Activated CD4-positive, alpha-beta T cell treated with anti-CD3 and anti-CD28 coated beads for 36 hours (primary cell): ENCODE data around the gene AXL. TPM values are rescaled to one million over a fixed set of nuclear protein-coding genes. Genes with fewer than 3 reads are reported as not detected.
"Not testable (repeated sequence)": the region's sequence is repeated elsewhere in the genome, so short reads cannot be mapped to it uniquely, and the experiment has no call there.

Source experiments
- ATAC-seq: fragments of 200-7000 bp; cut with Tn5 transposase; one replicate; pipeline ENCODE4 v1.10.0; 2021; ENCODE audit warnings: mild to moderate bottlenecking, moderate library complexity
- CTCF ChIA-PET: fragments of 350-600 bp; sonication (Branson Sonifier 250); formaldehyde crosslinking; loops from one replicate; lab custom pipeline; 2021; ENCODE audit warnings: antibody characterized with exemption; lab: Charles Lee
- POLR2A ChIA-PET: fragments of 350-600 bp; sonication (Branson Sonifier 250); formaldehyde crosslinking; loops from one replicate; lab custom pipeline; 2021; ENCODE audit warnings: antibody characterized with exemption, inconsistent platforms; lab: Charles Lee
- DNase-seq: peaks from one replicate; pipeline ENCODE4 v3.0.0-alpha.2; 2020
- H3K27ac Mint-ChIP-seq: one replicate; pipeline ENCODE4 v1.8.0; 2021; ENCODE audit warnings: mixed read lengths
- H3K27me3 Mint-ChIP-seq: one replicate; pipeline ENCODE4 v1.8.0; 2021; ENCODE audit warnings: mixed read lengths
- H3K36me3 Mint-ChIP-seq: one replicate; pipeline ENCODE4 v1.8.0; 2021; ENCODE audit warnings: low read depth, mixed read lengths
- H3K4me1 Mint-ChIP-seq: one replicate; pipeline ENCODE4 v1.8.0; 2021; ENCODE audit warnings: mixed read lengths
- H3K4me3 Mint-ChIP-seq: one replicate; pipeline ENCODE4 v1.8.0; 2021; ENCODE audit warnings: mild to moderate bottlenecking, moderate library complexity, mixed read lengths
- H3K9me3 Mint-ChIP-seq: one replicate; pipeline ENCODE4 v1.8.0; 2021; ENCODE audit warnings: low read depth, mixed read lengths
- intact Hi-C, 2 experiments: fragments of 100-400 bp; cut with DNase I in 1 of 2; cut with micrococcal nuclease in 1 of 2; formaldehyde crosslinking; loops; one replicate each; pipeline versions ENCODE4 v1.14.2 to v1.15.1; 2022 to 2024; cut with DNase I, micrococcal nuclease
- total RNA-seq, 2 experiments: library from RNA; stranded (reverse); gene quantifications; one replicate each; pipeline ENCODE4 v1.2.3, GENCODE V29; 2021

AXL gene
- total RNA-seq, 2 experiments from 2014 or later = 0.28 to 0.50 TPM

DNA sequence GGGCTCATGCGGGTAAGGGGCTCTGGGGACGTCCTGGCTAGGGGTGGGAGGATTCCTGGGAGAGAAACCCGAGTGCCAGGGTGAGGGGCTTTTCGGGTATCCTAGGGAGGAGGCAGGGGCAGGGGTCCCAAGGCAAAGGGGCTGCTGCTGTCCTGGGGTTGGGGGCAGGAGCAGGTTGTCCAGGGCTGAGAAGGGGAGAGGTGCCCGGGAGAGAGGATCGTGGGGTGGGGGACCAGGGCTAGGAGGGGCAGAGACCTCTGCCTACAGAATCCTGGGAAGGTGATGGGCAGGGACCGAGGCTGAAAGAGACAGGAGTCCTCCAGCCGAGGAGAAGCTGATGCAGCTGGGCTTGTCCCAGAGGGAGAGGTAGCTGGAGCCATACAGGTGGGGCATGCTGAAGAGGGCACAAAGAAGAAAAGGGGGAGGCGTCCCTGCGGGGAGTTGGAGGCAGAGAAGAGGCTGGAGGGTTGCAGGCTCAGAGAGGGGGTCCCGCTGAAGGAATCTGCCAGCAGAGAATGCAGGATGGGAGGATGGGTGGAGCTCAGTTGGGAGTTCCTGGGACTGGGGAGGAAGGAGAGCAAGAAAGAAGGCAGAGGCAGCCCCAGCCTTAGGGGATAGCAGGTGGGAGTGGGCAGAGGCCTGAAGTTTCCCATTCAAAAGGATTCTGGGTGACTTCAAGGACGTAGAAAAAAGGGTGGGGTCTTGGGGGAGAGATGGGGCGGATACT, 25.4 kb upstream of the AXL start:
- H3K4me3 Mint-ChIP-seq = peak overlapping the region; percentile 31
- DNase-seq (no peak), ATAC-seq (no peak)
- H3K4me1 Mint-ChIP-seq = peaks cover 12% of the 10 kb centered on the region
- POLR2A ChIA-PET = no interaction called here
- peaks cover 36% of the 10 kb centered on the region for H3K27me3 Mint-ChIP-seq
- H3K9me3 Mint-ChIP-seq = no peaks in the 10 kb centered on the region
- no peaks in the 10 kb centered on the region for H3K36me3 Mint-ChIP-seq
- CTCF ChIA-PET = interaction anchor here (0.6 kb wide), 1 partner anchor 40 kb away, joined by 3 read pairs; no protein-coding TSS in a partner anchor
- intact Hi-C loops = no loop called here
- no peak overlapping the region for H3K27ac Mint-ChIP-seq

DNA sequence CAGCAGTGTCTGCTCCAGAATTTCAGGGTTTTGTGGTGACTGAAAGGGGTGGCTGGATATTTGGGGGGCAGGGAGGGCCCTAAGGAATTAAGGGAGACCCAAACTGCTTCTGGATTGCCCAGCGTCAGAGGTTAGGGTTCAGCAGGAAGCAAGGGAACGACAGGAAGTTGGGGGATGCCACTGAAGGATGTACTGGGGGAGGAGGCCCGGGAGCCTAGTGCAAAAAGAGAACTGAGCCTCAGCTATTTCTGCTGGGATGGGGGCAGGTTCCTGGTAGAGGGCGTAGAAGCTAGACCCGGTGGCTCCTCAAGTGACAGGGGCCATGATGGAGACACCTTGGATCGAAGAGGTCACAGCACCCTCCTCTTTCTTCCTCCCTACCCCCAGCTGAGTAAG, 24.9 kb upstream of the AXL start:
- H3K9me3 Mint-ChIP-seq = no peaks in the 10 kb centered on the region
- H3K27ac Mint-ChIP-seq = no peak overlapping the region
- intact Hi-C loops = no loop called here
- DNase-seq = no peak
- POLR2A ChIA-PET = no interaction called here
- no peaks in the 10 kb centered on the region for H3K36me3 Mint-ChIP-seq
- H3K4me1 Mint-ChIP-seq = peaks cover 12% of the 10 kb centered on the region
- CTCF ChIA-PET = interaction anchor here (0.6 kb wide), 1 partner anchor 40 kb away, joined by 3 read pairs; no protein-coding TSS in a partner anchor
- no peak overlapping the region for H3K4me3 Mint-ChIP-seq
- no peak for ATAC-seq
- H3K27me3 Mint-ChIP-seq = peaks cover 38% of the 10 kb centered on the region

DNA sequence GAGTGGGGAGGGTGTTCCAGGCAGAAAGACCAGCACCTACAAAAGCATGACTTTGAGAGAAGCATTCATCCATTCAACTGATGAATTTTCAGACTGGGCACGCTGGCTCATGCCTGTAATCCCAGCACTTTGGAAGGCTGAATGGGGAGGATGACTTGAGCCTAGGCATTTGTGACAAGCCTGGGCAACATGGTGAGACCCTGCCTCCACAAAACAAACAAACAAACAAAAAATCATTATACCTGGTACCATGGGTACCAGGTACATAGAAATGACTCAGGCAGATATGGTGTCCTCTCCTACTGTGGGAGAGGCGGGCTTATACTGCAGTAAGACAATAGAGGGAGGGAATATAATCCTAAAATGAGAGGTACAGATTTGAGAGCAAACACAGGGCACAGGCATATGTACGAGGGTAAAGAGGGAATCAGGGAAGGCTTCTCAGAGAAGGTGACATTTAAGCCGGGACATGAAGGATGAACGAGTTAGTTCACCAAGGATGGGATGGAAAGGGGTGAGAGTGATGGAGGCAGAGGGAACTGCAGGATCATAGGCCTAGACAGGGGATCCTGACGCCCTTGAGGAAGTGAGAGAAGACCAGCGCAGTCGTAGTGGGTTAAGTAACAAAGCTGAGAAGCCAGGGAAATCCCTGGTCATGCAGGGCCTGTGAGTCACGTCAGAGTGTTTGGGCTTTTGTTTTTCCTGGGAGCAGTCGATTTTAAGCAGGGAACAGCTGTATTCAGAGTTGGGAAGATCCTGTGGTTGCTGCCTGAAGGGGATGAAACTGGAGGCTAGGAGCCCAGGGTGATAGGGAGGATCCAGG, 23.1 kb upstream of the AXL start:
- POLR2A ChIA-PET = no interaction called here
- no peaks in the 10 kb centered on the region for H3K36me3 Mint-ChIP-seq
- H3K4me3 Mint-ChIP-seq = no peak overlapping the region
- no peaks in the 10 kb centered on the region for H3K9me3 Mint-ChIP-seq
- intact Hi-C loops = no loop called here
- H3K27ac Mint-ChIP-seq = no peak overlapping the region
- peaks cover 29% of the 10 kb centered on the region for H3K27me3 Mint-ChIP-seq
- no peak for DNase-seq
- peaks cover 16% of the 10 kb centered on the region for H3K4me1 Mint-ChIP-seq
- CTCF ChIA-PET = no interaction called here
- no peak for ATAC-seq

DNA sequence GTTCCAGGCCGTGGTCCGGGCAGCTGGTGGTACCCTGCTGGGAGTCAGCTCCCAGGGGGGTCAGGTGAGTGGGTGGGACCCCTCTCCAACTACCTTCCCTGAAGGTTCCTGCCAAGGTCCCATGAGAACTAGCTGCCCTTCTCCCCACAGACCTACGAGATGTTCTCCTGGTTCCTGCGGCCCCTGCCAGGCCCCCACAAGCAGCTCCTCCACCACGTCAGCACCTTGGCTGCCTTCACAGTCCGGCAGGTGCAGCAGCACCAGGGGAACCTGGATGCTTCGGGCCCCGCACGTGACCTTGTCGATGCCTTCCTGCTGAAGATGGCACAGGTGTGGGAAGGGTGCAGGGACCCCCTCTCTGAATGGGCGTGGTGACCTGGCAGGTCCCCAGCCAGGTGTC, 20.5 kb upstream of the AXL start:
- H3K4me3 Mint-ChIP-seq = no peak overlapping the region
- DNase-seq (no peak), ATAC-seq (no peak)
- no peaks in the 10 kb centered on the region for H3K36me3 Mint-ChIP-seq
- POLR2A ChIA-PET = no interaction called here
- H3K27ac Mint-ChIP-seq = no peak overlapping the region
- CTCF ChIA-PET = no interaction called here
- peaks cover 11% of the 10 kb centered on the region for H3K4me1 Mint-ChIP-seq
- H3K9me3 Mint-ChIP-seq = no peaks in the 10 kb centered on the region
- H3K27me3 Mint-ChIP-seq = peaks cover 14% of the 10 kb centered on the region
- intact Hi-C loops = no loop called here

DNA sequence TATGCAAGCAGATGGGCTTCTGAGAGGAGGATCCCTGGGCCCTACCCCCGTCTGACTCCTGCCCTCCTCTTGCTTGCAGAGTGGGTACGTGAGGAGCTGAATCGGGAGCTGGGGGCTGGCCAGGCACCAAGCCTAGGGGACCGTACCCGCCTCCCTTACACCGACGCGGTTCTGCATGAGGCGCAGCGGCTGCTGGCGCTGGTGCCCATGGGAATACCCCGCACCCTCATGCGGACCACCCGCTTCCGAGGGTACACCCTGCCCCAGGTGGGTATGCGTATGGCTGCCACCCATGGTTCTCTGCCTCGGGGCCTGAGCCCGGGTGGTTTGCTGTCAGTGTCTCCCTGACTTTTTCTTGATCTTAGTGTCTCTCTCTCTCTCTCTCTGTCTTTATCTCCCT, 15.7 kb upstream of the AXL start:
- DNase-seq = no peak
- H3K36me3 Mint-ChIP-seq = no peaks in the 10 kb centered on the region
- intact Hi-C loops = loop anchor here in 1 of 2 experiments (5.0 kb wide), 1 partner anchor 224 kb away; the partner anchor contains the start of gene B3GNT8
- no peak for ATAC-seq
- H3K4me1 Mint-ChIP-seq = peaks cover 6% of the 10 kb centered on the region
- ChIA-PET CTCF (interaction anchor here (0.6 to 4.1 kb wide), 5 partner anchors 11 to 106 kb away, joined by 3 to 73 read pairs (median 8); partner anchors contain the start of genes CCDC97, CYP2S1 and HNRNPUL1), POLR2A (interaction anchor here (0.7 kb wide), 1 partner anchor 61 kb away, joined by 12 read pairs; the partner anchor contains the start of gene HNRNPUL1)
- H3K9me3 Mint-ChIP-seq = no peaks in the 10 kb centered on the region
- H3K27me3 Mint-ChIP-seq = peaks cover 3% of the 10 kb centered on the region
- no peak overlapping the region for H3K27ac Mint-ChIP-seq
- H3K4me3 Mint-ChIP-seq = no peak overlapping the region

DNA sequence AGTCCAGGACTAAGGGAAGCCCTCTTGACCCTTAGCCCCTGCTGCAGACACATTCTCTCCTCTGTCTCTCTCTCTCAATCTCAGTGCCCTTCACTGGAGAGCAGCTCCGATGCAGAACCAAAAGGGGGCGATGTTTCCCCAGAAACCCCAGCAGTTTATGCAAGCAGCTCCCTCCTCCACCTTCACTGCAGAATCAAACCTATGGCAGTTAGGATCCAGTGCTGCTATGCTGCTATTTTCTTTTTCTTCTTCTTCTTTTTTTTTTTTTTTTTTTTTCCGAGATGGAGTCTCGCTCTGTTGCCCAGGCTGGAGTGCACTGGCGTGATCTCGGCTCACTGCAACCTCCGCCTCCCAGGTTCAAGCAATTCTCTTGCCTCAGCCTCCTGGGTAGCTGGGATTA, 14.7 kb upstream of the AXL start:
- not testable (repeated sequence) for H3K27me3 Mint-ChIP-seq, H3K9me3 Mint-ChIP-seq, H3K4me3 Mint-ChIP-seq, H3K4me1 Mint-ChIP-seq, H3K36me3 Mint-ChIP-seq
- intact Hi-C loops = loop anchor here (1.0 to 5.0 kb wide), 5 partner anchors 58 to 366 kb away; partner anchors contain the start of genes B3GNT8 (in 1 of the 2) and TGFB1 (in 1 of the 2)
- H3K27ac Mint-ChIP-seq = peak overlapping the region; percentile 66
- ChIA-PET CTCF (interaction anchor here (0.5 to 4.1 kb wide), 23 partner anchors 12 to 1007 kb away, joined by 3 to 73 read pairs (median 3); partner anchors contain the start of genes CCDC97, CYP2S1 and HNRNPUL1), POLR2A (interaction anchor here (1.0 to 1.3 kb wide), 2 partner anchors 58 to 59 kb away, joined by 3 to 12 read pairs; no protein-coding TSS in a partner anchor)
- DNase-seq (peak; percentile 91), ATAC-seq (peak; percentile 99)

DNA sequence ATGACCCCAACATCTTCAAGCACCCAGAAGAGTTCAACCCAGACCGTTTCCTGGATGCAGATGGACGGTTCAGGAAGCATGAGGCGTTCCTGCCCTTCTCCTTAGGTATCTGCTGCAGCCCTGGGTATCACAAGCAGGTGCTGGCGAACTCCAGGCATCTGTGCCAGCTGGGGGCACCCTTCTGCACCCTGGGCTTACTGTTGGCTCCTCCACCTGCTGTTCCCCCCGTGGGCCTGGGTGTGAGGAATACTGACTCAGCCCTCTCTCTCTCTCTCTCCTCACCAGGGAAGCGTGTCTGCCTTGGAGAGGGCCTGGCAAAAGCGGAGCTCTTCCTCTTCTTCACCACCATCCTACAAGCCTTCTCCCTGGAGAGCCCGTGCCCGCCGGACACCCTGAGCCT, 13.0 kb upstream of the AXL start:
- no peaks in the 10 kb centered on the region for H3K27me3 Mint-ChIP-seq
- no peak overlapping the region for H3K27ac Mint-ChIP-seq
- H3K4me3 Mint-ChIP-seq = no peak overlapping the region
- POLR2A ChIA-PET = no interaction called here
- H3K36me3 Mint-ChIP-seq = no peaks in the 10 kb centered on the region
- DNase-seq (no peak), ATAC-seq (no peak)
- peaks cover 2% of the 10 kb centered on the region for H3K4me1 Mint-ChIP-seq
- H3K9me3 Mint-ChIP-seq = no peaks in the 10 kb centered on the region
- intact Hi-C loops = loop anchor here in 1 of 2 experiments (2.0 kb wide), 1 partner anchor 147 kb away; the partner anchor contains the start of gene TGFB1
- CTCF ChIA-PET = interaction anchor here (0.8 to 1.5 kb wide), 3 partner anchors 18 to 56 kb away, joined by 5 to 6 read pairs (median 5); no protein-coding TSS in a partner anchor

DNA sequence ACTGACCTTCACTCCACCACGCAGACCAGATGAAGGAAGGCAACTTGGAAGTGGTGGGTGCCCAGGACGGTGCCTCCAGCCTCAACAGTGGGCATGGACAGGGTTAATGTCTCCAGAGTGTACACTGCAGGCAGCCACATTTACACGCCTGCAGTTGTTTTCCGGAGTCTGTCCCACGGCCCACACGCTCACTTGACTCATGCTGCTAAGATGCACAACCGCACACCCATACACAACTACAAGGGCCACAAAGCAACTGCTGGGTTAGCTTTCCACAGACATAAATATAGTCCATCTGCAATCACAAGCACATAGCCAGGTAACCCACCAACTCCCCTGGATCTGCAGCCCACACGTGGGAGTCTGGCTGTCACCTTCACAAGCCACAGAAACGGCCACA, 12.6 kb upstream of the AXL start:
- intact Hi-C loops = no loop called here
- peaks cover 2% of the 10 kb centered on the region for H3K4me1 Mint-ChIP-seq
- no peak overlapping the region for H3K27ac Mint-ChIP-seq
- DNase-seq = no peak
- H3K27me3 Mint-ChIP-seq = no peaks in the 10 kb centered on the region
- no peak for ATAC-seq
- H3K9me3 Mint-ChIP-seq = no peaks in the 10 kb centered on the region
- CTCF ChIA-PET = interaction anchor here (0.8 to 1.5 kb wide), 3 partner anchors 18 to 56 kb away, joined by 5 to 6 read pairs (median 5); no protein-coding TSS in a partner anchor
- no peak overlapping the region for H3K4me3 Mint-ChIP-seq
- POLR2A ChIA-PET = no interaction called here
- H3K36me3 Mint-ChIP-seq = no peaks in the 10 kb centered on the region

DNA sequence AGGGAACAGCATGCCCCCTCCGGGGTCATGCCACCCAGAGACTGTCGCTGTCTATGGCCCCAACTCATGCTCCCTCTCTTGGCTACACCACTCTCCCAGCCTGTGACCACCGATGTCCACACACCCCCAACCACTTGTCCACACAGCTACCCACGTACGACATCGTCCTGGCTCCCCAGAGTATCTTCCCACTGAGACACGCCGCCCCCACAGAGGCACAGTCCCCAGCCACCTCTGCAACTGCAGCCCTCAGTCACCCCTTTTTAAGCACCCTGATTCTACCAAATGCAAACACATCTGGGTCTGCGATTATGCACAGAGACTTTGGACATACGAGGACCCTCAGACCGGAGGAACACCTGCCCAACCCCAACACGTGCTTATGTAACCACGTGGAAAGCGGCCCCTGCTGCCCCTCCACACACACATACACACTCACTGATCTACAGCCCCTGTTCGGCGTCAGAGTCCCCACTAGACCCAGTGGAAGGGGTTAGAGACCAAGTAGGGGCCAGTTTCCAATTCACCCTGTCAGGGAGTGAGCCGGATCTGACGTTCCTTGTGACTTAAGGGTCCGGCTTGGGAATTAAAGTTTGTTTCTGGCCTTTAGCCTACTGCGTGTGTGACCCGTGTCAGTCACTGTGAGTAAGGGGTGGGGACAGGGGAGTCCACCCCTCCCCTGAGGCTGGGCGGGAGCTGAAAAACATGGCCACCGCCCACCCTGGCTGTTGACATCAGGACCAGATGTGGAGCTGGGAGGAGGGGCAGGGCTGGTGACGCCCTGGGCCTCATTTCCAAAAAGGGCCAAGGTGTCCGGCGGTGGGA, 11.9 kb upstream of the AXL start:
- Mint-ChIP-seq H3K27ac (no peak overlapping the region), H3K4me3 (no peak overlapping the region), H3K36me3 (no peaks in the 10 kb centered on the region), H3K4me1 (peaks cover 2% of the 10 kb centered on the region), H3K9me3 (no peaks in the 10 kb centered on the region), H3K27me3 (no peaks in the 10 kb centered on the region)
- DNase-seq = no peak
- intact Hi-C loops = no loop called here
- CTCF ChIA-PET = interaction anchor here (0.7 to 0.8 kb wide), 2 partner anchors 54 to 62 kb away, joined by 3 to 5 read pairs; no protein-coding TSS in a partner anchor
- POLR2A ChIA-PET = interaction anchor here (1.5 kb wide), 1 partner anchor 57 kb away, joined by 3 read pairs; the partner anchor contains the start of gene HNRNPUL1
- no peak for ATAC-seq

DNA sequence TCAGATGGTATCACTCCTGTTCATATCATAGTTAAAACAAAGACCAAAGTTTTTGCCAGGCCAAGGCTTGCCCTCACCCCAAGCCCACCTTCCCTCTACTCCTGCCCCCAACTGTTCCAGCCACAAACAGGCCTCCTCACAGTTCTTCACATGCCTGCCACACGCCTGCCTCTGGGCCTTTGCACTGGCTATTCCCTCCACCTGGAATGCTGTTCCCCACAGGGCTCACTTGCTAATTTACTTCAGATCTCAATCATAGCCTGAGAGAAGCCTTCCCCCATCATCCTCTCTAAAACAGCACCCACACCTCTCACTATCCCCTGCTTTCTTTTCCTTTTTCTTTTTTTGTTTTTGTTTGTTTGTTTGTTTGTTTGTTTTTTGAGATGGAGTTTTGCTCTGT, 4.9 kb upstream of the AXL start:
- no peak overlapping the region for H3K4me3 Mint-ChIP-seq
- H3K27me3 Mint-ChIP-seq = peaks cover 17% of the 10 kb centered on the region
- intact Hi-C loops = no loop called here
- CTCF ChIA-PET = no interaction called here
- POLR2A ChIA-PET = no interaction called here
- ATAC-seq = no peak
- H3K9me3 Mint-ChIP-seq = no peaks in the 10 kb centered on the region
- H3K36me3 Mint-ChIP-seq = no peaks in the 10 kb centered on the region
- no peak for DNase-seq
- H3K4me1 Mint-ChIP-seq = peaks cover 2% of the 10 kb centered on the region
- no peak overlapping the region for H3K27ac Mint-ChIP-seq
